Ishikawa (cell line): Measurements from ENCODE around the gene CEP104.
A peak's percentile ranks its signal among the peaks of the same experiment; 100 is the strongest.

Experiments used
- CEBPB ChIP-seq: IDR thresholded peaks from 2 replicates; pipeline ENCODE4 v1.6.1; 2012
- CREB1 ChIP-seq: IDR thresholded peaks from 2 replicates; pipeline ENCODE4 v1.6.1; 2012; ENCODE audit warnings: low read depth
- EGR1 ChIP-seq: IDR thresholded peaks from 2 replicates; pipeline ENCODE4 v1.6.1; 2012
- EP300 ChIP-seq: IDR thresholded peaks from 2 replicates; pipeline ENCODE4 v1.6.1; 2012; ENCODE audit warnings: borderline replicate concordance
- FOXM1 ChIP-seq: IDR thresholded peaks from 2 replicates; pipeline ENCODE4 v1.6.1; 2012; ENCODE audit warnings: low read depth, borderline replicate concordance
- NFIC ChIP-seq: IDR thresholded peaks from 2 replicates; pipeline ENCODE4 v1.6.1; 2012
- RAD21 ChIP-seq: IDR thresholded peaks from 2 replicates; pipeline ENCODE4 v1.6.1; 2012; ENCODE audit warnings: low read depth
- TAF1 ChIP-seq: IDR thresholded peaks from 2 replicates; pipeline ENCODE4 v1.6.1; 2012; ENCODE audit warnings: low read depth, mild to moderate bottlenecking
- TCF12 ChIP-seq: IDR thresholded peaks from 2 replicates; pipeline ENCODE4 v1.6.1; 2012; ENCODE audit warnings: low read depth
- TEAD4 ChIP-seq: IDR thresholded peaks from 2 replicates; pipeline ENCODE4 v1.6.1; 2012
- YY1 ChIP-seq: IDR thresholded peaks from 2 replicates; pipeline ENCODE4 v1.6.1; 2012; ENCODE audit warnings: low read depth
- ZBTB7A ChIP-seq: IDR thresholded peaks from 2 replicates; pipeline ENCODE4 v1.6.1; 2012; ENCODE audit warnings: low read depth
- TF ChIP-seq, protein P1 (sequence below): IDR thresholded peaks from 2 replicates; pipeline ENCODE4 v1.6.1; 2012
- TF ChIP-seq, protein P2 (sequence below): IDR thresholded peaks from 2 replicates; pipeline ENCODE4 v1.6.1; 2012
- TF ChIP-seq, protein P3 (sequence below): IDR thresholded peaks from 2 replicates; pipeline ENCODE4 v1.6.1; 2012; ENCODE audit warnings: low read depth, mild to moderate bottlenecking

Gene CEP104

DNA sequence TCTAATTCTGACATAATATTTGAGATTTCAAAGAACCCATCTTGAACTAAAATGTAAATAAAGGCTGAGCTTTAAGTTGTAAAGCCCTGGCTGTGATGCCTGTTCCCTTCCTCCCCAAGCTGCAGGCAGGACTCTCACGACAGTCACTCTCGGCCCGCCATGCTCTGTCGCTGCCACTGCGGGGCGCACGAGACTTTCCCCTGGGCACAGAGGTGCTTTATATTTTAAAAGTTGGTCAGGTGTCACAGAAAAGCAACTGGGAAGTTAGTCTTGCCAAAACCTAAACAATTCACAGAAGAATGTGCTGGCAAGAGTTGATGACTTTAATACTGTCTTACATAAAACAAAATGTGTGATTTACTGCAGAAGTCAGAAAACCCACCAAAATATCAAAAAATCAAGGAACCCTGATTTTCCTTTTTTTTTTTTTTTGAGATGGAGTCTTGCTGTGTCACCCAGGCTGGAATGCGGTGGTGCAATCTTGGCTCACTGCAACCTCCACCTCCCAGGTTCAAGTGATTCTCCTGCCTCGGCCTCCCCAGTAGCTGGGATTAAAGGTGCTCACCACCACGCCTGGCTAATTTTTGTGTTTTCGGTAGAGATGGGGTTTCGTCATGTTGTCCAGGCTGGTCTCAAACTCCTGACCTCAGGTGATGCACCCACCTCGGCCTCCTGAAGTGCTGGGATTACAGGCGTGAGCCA lies 71.4 kb downstream of the CEP104 start:
- TF ChIP-seq RAD21 (peak; percentile 54), NFIC (0 out of 2 replicates have a peak, but pooled peaks have one; percentile 17), EGR1 (no peak), CEBPB (0 out of 2 replicates have a peak, but pooled peaks have one; percentile 27)
- TF ChIP-seq, protein P1, sequence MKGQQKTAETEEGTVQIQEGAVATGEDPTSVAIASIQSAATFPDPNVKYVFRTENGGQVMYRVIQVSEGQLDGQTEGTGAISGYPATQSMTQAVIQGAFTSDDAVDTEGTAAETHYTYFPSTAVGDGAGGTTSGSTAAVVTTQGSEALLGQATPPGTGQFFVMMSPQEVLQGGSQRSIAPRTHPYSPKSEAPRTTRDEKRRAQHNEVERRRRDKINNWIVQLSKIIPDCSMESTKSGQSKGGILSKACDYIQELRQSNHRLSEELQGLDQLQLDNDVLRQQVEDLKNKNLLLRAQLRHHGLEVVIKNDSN, result no peak

- no peak for TF ChIP-seq YY1
- no peak for TF ChIP-seq CREB1
- no peak for TF ChIP-seq ZBTB7A
- TF ChIP-seq RAD21, result no peak
- no peak for TF ChIP-seq EP300
- no peak for TF ChIP-seq FOXM1
- TF ChIP-seq, protein P1, result no peak
- TF ChIP-seq, protein P2, sequence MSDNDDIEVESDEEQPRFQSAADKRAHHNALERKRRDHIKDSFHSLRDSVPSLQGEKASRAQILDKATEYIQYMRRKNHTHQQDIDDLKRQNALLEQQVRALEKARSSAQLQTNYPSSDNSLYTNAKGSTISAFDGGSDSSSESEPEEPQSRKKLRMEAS, result no peak
- TF ChIP-seq, protein P3, sequence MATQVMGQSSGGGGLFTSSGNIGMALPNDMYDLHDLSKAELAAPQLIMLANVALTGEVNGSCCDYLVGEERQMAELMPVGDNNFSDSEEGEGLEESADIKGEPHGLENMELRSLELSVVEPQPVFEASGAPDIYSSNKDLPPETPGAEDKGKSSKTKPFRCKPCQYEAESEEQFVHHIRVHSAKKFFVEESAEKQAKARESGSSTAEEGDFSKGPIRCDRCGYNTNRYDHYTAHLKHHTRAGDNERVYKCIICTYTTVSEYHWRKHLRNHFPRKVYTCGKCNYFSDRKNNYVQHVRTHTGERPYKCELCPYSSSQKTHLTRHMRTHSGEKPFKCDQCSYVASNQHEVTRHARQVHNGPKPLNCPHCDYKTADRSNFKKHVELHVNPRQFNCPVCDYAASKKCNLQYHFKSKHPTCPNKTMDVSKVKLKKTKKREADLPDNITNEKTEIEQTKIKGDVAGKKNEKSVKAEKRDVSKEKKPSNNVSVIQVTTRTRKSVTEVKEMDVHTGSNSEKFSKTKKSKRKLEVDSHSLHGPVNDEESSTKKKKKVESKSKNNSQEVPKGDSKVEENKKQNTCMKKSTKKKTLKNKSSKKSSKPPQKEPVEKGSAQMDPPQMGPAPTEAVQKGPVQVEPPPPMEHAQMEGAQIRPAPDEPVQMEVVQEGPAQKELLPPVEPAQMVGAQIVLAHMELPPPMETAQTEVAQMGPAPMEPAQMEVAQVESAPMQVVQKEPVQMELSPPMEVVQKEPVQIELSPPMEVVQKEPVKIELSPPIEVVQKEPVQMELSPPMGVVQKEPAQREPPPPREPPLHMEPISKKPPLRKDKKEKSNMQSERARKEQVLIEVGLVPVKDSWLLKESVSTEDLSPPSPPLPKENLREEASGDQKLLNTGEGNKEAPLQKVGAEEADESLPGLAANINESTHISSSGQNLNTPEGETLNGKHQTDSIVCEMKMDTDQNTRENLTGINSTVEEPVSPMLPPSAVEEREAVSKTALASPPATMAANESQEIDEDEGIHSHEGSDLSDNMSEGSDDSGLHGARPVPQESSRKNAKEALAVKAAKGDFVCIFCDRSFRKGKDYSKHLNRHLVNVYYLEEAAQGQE, result no peak
- no peak for TF ChIP-seq TEAD4
- no peak for TF ChIP-seq EGR1
Observed at GRCh38 chr1:3785045-3785444, 72.0 kb downstream of the CEP104 start.

- TF ChIP-seq TCF12, result no peak
- TF ChIP-seq RAD21, result no peak
- TF ChIP-seq, protein P2, result no peak
- TF ChIP-seq, protein P3, result no peak
- no peak for TF ChIP-seq ZBTB7A
- no peak for TF ChIP-seq EGR1
- TF ChIP-seq, protein P1, result no peak
- TF ChIP-seq TAF1, result no peak
- TF ChIP-seq TEAD4, result no peak
- TF ChIP-seq NFIC, result no peak
Observed at GRCh38 chr1:3783651-3784474, 73.1 kb downstream of the CEP104 start.

DNA sequence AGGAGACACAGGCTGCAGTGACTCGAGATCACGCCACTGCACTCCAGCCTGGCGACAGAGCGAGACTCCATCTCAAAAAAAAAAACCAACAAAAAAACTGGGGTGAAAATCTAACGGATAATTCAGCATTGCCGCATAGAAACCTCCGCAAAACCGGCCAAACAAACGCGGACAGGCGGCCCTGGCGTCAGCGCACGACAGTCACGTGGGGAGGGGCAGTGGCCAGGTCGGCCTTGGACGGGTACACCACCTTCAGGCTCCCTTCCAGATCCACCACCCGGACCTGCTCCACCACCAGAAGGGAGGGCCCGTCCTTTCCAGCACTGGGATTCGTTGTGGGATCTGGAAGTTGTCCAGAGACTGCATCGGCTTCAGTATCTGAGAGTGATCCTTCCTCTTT lies 76.1 kb downstream of the CEP104 start:
- TF ChIP-seq, protein P3, result no peak
- TF ChIP-seq YY1 (no peak), NFIC (no peak), TAF1 (no peak), TEAD4 (no peak), EP300 (no peak), FOXM1 (no peak), TCF12 (no peak), EGR1 (no peak), CREB1 (no peak), ZBTB7A (no peak), RAD21 (no peak), CEBPB (no peak)
- TF ChIP-seq, protein P1, result no peak
- TF ChIP-seq, protein P2, result no peak
